NB4 (cell line): Measurements from ENCODE around the gene GALNTL6.

Experiments used
- DNase-seq: peaks from one replicate; pipeline ENCODE4 v3.0.0; 2010; ENCODE audit warnings: low read depth
- H3K4me3 ChIP-seq: one replicate; pipeline ENCODE4 v1.5.1; 2011; ENCODE audit warnings: mild to moderate bottlenecking, low read depth, low read length, moderate library complexity
- CTCF ChIP-seq: IDR thresholded peaks from one replicate; pipeline ENCODE4 v1.5.1; 2012; ENCODE audit warnings: low read depth, low read length
- MAX ChIP-seq: IDR thresholded peaks from 2 replicates; pipeline ENCODE4 v1.6.1; 2011; ENCODE audit warnings: low read depth, low read length
- MYC ChIP-seq: IDR thresholded peaks from 2 replicates; pipeline ENCODE4 v1.6.1; 2011; ENCODE audit warnings: low read depth, low read length
- POLR2A ChIP-seq: IDR thresholded peaks from 2 replicates; pipeline ENCODE4 v1.6.1; 2011; ENCODE audit warnings: mild to moderate bottlenecking; ENCODE audit not compliant: insufficient read length; ENCODE audit errors: extremely low read depth

The GALNTL6 gene

DNA sequence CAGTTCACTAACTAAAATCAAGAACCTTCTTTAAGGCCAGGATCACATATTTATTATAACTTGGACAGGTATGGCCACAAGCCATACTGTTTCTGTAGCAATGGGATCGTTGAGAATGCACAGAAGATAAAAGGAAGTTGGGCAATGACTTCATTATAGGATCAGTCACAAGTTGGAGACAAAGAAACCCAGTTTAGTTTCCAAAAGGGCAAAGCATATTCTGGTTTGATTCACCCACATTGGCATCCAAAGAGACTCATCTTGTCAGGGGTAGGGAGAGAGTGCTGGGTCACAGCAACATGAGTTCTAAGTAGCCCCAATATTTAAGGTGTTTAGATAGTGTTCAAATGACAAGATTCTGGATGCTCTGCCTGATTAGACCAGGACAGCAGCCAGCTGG is 1038.3 kb downstream of the GALNTL6 start:
- TF ChIP-seq POLR2A (no peak), MYC (no peak), CTCF (no peak), MAX (no peak)
- no peak for DNase-seq
- no peak overlapping the region for H3K4me3 ChIP-seq

GRCh38 chr4:172857026-172857425 is 1043.8 kb downstream of the GALNTL6 start:
- H3K4me3 ChIP-seq = no peak overlapping the region
- no peak for DNase-seq
- TF ChIP-seq CTCF = no peak
- no peak for TF ChIP-seq MYC
- TF ChIP-seq MAX = no peak
- TF ChIP-seq POLR2A = no peak

- DNase-seq = no peak
- H3K4me3 ChIP-seq = no peak overlapping the region
- no peak for TF ChIP-seq MYC
- no peak for TF ChIP-seq POLR2A
- no peak for TF ChIP-seq MAX
- no peak for TF ChIP-seq CTCF
These were observed 1045.6 kb downstream of the GALNTL6 start for GRCh38 chr4:172858731-172859230.

GRCh38 chr4:172865103-172865502 is 1051.9 kb downstream of the GALNTL6 start:
- TF ChIP-seq CTCF (no peak), MAX (no peak), MYC (no peak), POLR2A (no peak)
- no peak overlapping the region for H3K4me3 ChIP-seq
- DNase-seq = no peak

GRCh38 chr4:172865531-172866127 is 1052.4 kb downstream of the GALNTL6 start:
- DNase-seq = no peak
- TF ChIP-seq MYC = no peak
- no peak for TF ChIP-seq CTCF
- TF ChIP-seq POLR2A = no peak
- TF ChIP-seq MAX = no peak
- H3K4me3 ChIP-seq = no peak overlapping the region

- DNase-seq = no peak
- H3K4me3 ChIP-seq = no peak overlapping the region
- TF ChIP-seq MYC (no peak), MAX (no peak), CTCF (no peak)
These were observed 1053.2 kb downstream of the GALNTL6 start for GRCh38 chr4:172866421-172866820.
